Esophagus squamous epithelium (tissue), 4 donors: ENCODE measurements around the gene IGF1R.

ENCODE experiments used
- POLR2A ChIP-seq, 4 donors: fragments of 450-650 bp; IDR thresholded peaks; one replicate each; pipeline ENCODE4 v1.6.1; 2017; ENCODE audit warnings: antibody characterized with exemption in 4 of 4, mild to moderate bottlenecking in 4 of 4, moderate library complexity in 3 of 4
- TF ChIP-seq, protein P1 (sequence below), 6 experiments: fragments of 450-650 bp in 4 of 6; fragments of 200-600 bp in 2 of 6; sonication (generic) in 2 of 6; IDR thresholded peaks; one replicate each; pipeline ENCODE4 v1.5.1; 2016 to 2019; ENCODE audit warnings: antibody characterized with exemption in 6 of 6, mild to moderate bottlenecking in 4 of 6, moderate library complexity in 4 of 6

DNA sequence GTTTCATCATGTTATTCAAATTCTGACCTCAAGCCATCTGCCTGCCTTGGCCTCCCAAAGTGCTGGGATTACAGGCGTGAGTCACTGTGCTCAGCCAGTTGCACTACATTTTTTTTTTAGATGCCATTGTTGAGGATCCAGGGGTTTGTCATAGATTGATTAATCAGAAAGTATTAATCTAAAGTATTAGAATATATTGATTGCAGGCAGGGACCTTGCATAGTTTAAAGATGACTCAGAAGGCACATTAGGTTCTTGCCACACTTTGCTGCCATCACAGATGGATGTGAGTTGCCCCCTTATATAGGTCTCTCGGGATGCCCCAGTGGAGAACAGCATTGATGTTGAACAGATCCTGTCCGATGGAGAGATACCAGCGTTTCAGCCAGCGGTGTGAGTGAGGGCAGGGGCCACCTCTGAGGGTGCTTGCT is 41.1 kb downstream of the IGF1R start:
- TF ChIP-seq, protein P1, sequence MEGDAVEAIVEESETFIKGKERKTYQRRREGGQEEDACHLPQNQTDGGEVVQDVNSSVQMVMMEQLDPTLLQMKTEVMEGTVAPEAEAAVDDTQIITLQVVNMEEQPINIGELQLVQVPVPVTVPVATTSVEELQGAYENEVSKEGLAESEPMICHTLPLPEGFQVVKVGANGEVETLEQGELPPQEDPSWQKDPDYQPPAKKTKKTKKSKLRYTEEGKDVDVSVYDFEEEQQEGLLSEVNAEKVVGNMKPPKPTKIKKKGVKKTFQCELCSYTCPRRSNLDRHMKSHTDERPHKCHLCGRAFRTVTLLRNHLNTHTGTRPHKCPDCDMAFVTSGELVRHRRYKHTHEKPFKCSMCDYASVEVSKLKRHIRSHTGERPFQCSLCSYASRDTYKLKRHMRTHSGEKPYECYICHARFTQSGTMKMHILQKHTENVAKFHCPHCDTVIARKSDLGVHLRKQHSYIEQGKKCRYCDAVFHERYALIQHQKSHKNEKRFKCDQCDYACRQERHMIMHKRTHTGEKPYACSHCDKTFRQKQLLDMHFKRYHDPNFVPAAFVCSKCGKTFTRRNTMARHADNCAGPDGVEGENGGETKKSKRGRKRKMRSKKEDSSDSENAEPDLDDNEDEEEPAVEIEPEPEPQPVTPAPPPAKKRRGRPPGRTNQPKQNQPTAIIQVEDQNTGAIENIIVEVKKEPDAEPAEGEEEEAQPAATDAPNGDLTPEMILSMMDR (IDR thresholded peaks at IDR 0.05): no peak
- TF ChIP-seq POLR2A (IDR thresholded peaks at IDR 0.05): no peak
